Medulla oblongata (tissue), 1 donor: ENCODE measurements around the gene MINDY2.
"Not testable (repeated sequence)": the region's sequence is repeated elsewhere in the genome, so short reads cannot be mapped to it uniquely, and the experiment has no call there.

Source experiments
- DNase-seq: peaks from one replicate; pipeline ENCODE4 v3.0.0-alpha.2; 2015; ENCODE audit errors: extremely low spot score

MINDY2 gene

DNA sequence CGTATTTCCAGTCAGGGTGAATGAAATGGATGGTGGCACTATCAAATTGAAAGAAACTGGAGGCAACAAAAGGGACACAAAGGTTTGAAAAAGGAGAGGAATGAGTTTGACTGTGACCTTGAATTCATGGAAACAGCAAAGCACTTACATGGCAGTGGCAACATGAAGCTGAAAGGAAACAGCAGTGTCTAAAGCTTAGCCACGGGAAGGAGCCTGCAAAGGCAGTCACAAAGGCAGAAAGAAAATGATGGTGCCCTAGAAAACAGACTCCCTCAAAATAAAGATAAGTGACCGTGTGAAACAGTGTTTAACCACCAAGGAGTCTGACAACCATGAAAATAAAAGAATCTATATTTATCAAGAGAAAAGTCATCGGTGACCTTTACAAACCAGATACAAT lies 111.1 kb downstream of the MINDY2 start:
- no peak for DNase-seq

DNA sequence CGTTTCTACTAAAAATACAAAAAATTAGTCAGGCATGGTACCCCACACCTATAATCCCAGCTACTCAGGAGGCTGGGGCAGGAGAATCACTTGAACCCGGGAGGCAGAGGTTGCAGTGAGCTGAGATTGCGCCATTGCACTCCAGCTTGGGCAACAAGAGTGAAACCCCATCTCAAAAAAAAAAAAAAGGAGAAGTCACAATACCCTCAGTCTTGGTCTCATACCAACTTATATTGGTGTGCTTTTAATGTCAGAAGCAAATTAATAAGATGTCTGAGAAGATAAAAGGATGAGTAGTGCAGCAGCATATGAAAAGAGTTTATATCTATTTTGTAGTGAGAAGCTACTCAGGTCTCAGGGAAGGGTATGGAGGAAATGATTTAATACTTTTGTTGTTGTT lies 112.8 kb downstream of the MINDY2 start:
- DNase-seq = not testable (repeated sequence)

DNA sequence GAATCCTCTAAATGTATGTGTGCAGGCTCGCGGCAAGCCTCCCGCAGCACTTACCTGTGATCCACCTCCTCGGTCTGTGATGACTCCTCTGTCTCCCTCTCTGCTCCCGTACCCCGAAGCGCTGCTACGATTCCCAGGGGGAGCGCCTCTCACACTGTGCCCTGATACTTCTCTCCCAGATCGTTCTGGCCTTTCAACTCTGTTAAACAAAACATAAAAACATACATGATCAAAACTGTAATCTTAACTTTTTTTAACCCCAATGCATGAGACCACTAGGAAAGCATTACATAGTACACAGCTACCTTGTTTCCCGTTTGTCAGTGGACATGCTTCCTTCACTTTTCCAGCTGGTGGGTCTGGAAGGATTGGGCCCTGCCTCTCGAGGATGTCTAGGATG lies 115.8 kb downstream of the MINDY2 start:
- no peak for DNase-seq

DNA sequence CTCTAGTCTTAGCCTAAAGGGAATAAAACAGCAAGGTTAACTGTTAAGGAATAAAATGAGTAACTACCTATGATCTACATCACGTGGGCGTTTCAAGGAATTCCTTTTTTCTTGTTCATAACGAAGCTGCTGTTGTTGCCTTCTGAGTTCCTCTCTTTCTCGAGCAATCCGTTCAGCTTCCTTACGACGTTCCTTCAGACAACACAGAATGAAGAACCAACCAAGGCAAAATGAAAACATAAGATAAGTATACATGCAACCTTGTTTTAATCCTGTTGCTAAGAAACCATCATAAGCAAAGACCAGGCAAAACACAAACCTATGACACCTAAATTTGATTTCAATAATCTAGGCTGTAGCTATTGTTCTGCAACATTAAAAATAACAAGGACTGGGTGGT lies 118.3 kb downstream of the MINDY2 start:
- no peak for DNase-seq

GRCh38 chr15:58898150-58898680 lies 127.1 kb downstream of the MINDY2 start:
- DNase-seq = no peak

DNA sequence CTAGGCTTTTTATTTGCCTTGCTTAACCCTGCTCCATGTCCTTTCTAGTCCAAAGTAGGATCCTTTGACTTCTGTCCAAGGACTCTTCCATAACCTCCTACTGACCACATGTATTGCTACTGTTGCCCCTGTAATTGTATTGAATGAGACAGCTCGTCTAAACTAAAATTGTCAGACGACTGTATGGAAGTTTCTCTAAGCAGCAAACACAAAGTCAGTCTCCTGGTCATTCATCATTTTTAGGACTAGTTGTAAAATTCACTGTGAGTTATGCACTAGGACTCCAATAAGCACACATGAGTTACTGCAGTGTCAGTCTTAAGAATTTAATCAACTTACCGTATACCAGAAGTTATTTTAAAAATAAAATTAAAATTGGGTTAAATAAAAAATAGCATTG lies 129.5 kb downstream of the MINDY2 start:
- DNase-seq = no peak

GRCh38 chr15:58908550-58909309 lies 137.6 kb downstream of the MINDY2 start:
- DNase-seq = no peak

DNA sequence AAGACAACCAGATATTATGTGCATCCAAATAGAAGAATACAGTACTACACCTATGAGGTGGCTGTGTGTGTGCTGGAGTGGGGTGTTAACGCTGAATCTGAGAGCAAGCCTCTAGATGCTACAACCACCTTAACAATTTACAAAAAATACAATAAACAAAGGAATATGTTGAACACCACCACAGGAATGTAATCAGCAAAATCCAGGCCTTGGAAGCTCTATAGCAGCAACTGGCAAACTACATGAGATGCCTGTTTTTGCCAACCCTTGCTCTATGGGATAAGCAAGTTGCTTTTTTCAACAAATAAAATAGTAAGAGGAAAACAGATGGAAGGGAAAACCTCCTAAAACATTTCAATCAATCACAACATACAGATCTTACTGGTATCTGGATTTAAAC lies 138.5 kb downstream of the MINDY2 start:
- no peak for DNase-seq

- no peak for DNase-seq
These were observed 139.4 kb downstream of the MINDY2 start for GRCh38 chr15:58910456-58910855.
